CD4-positive, alpha-beta T cell treated with Interleukin-6 for 4 hours (primary cell): ENCODE data around the gene CAMK1D.
"Not testable (repeated sequence)": the region's sequence is repeated elsewhere in the genome, so short reads cannot be mapped to it uniquely, and the experiment has no call there.

Experiments used
- DNase-seq: peaks from one replicate; pipeline ENCODE4 v3.0.0-alpha.2; 2020; ENCODE audit warnings: mixed read lengths

CAMK1D gene

GRCh38 chr10:12834721-12835120, 485.4 kb downstream of the CAMK1D start:
- no peak for DNase-seq

- no peak for DNase-seq
Observed at GRCh38 chr10:12835709-12836108, 486.4 kb downstream of the CAMK1D start.

DNA sequence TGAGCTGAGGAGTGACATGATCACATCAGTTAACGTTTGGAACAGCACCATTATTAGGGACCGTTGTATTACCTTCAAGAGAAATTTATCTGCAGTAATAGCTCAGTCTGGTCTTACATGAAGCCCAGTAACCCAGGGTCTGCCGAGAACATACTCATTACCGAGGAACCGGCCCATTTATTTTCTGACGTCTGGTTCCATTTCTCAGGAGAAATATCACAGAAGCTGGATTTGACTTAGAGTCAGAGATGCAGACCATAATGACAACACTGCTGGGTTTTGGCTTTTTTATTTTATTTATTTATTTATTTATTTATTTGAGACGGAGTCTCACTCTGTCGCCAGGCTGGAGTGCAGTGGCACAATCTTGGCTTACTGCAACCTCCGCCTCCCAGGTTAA, 489.0 kb downstream of the CAMK1D start:
- no peak for DNase-seq

DNA sequence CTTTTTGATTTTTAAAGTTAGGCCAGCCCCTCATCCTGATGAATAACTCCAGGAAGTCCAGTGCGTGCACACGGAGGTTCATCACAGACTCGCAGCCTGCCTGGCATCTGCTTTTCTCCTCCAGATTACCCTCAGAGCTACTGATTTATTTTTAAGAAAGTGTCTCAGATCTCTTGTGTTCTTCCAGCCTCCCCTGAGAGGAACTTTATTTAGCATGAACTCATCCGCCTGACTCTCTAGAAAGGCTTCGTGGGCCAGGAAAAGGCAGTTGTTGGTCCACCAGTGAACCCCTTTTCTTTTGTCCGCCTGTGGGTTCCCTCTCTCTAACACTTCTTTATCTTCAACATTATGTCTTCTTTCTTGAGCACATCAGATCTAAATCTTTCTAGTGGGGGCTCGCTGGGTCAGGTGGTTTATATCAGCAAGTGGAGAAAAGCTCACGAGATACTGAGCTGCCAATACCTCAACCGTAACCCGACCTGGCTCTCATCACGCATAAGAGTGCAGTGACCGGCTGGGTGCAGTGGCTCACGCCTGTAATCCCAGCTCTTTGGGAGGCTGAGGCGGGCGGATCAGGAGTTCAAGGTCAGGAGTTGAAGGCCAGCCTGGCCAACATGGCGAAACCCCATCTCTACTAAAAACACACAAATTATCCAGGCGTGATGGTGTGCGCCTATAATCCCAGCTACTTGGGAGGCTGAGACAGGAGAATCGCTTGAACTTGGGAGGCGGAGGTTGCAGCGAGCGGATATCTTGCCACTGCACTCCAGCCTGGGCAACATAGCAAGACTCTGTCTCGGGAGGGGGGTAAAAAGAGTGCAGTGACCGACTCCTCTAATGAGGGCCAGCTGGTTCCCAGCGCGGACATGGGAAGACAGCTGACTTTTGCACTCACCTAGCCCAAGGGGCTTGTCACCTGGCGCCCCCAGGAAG, 489.9 kb downstream of the CAMK1D start:
- no peak for DNase-seq

DNA sequence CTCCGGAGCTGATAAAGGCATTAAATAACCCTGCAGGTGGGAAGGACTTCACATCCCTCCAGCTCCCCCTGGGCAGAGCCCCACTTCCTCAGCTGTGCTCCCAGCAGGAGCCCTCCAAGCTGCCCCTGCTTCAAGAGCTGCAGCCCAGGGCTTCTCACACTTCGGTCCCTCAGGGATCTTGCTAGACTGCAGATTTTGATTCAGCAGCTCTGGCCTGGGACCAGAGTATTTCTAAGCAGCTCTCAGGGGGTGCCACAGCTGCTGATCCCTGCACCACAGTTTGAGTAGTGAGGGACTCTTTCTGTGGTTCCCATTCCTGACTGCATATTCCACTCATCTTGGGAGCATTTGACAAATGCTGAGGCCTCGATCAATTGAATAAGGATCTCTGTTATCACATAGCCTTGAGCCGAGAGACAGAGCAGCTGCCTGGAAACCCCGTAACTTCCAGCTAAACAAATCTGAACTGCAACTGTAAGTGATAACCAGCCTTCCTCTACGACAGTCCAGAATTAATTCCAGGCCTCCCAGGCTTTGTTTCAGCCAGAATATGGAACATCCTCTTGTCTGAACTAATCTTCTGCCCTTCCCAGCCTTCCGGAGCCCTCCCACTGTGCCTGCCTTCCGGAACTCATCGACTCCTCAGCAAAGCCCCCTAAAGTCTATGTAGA, 490.7 kb downstream of the CAMK1D start:
- no peak for DNase-seq

DNA sequence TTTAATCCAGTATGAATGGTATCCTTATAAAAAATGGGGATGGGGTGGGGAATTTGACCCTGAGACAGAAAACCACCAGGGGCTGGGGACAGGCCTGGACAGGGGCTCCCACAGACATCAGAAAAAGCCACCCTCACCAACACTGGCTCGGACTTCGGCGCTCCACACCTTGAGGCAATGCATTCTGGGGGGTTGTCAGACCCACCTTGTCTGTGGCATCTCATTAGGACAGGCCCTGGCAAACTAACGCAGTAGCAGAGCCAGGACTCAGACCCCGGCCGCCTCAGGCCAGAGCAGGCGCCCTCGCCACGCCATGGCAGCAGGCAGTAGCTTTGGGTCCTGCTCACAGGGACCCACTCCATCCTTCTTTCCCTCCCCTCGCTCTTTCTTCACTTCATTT, 492.1 kb downstream of the CAMK1D start:
- DNase-seq: no peak

- no peak for DNase-seq
Observed at GRCh38 chr10:12841826-12842225, 492.5 kb downstream of the CAMK1D start.

DNA sequence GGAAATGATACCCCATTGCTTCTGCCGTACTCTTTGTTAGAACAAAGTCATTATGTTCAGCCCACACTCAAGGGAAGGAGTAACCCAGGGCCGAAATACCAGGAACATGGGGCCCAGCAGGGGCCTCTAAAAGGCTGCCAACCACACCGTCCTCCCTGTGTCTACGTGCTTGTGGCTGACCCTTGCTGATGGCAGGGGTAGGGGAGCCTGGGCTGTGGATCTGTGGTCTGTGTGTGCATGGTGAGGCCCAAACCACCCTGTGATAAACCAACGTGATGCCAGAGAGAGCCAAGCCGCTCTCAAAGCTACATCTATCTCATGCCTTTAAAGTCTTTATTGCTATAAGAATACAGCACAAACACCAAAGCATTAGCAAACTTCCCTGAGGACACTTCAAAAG, 493.0 kb downstream of the CAMK1D start:
- no peak for DNase-seq

- DNase-seq: no peak
Observed at GRCh38 chr10:12843296-12843945, 494.1 kb downstream of the CAMK1D start.

- DNase-seq: no peak
Observed at GRCh38 chr10:12844811-12845483, 495.6 kb downstream of the CAMK1D start.

DNA sequence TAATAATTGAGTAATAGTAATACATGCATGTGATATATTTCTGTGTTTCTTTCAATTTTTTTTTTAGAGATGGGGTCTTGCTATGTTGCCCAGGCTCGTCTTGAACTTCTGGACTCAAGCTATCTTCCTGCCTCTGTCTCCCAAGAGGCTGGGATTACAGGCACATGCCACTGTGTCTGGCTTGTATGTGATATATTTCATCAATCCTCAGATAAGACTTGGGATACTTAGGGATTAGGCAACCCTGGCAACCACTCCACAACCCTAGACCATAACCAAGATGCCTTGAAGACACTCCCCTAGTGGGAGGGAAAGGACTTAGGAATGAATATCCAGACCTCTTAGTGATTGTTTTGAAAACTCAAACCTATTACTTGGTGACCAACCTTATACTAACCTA, 497.4 kb downstream of the CAMK1D start:
- DNase-seq: no peak

- no peak for DNase-seq
Observed at GRCh38 chr10:12847361-12847975, 498.1 kb downstream of the CAMK1D start.

GRCh38 chr10:12848439-12849173, 499.3 kb downstream of the CAMK1D start:
- no peak for DNase-seq

- DNase-seq: no peak
Observed at GRCh38 chr10:12849319-12850181, 500.2 kb downstream of the CAMK1D start.

- DNase-seq: no peak
Observed at GRCh38 chr10:12852687-12853086, 503.3 kb downstream of the CAMK1D start.

GRCh38 chr10:12854988-12855387, 505.6 kb downstream of the CAMK1D start:
- DNase-seq: no peak

- no peak for DNase-seq
Observed at GRCh38 chr10:12862459-12862858, 513.1 kb downstream of the CAMK1D start.

GRCh38 chr10:12865515-12865914, 516.2 kb downstream of the CAMK1D start:
- DNase-seq: not testable (repeated sequence)

GRCh38 chr10:12868229-12868628, 518.9 kb downstream of the CAMK1D start:
- DNase-seq: no peak

- DNase-seq: no peak
Observed at GRCh38 chr10:12869427-12869826, 520.1 kb downstream of the CAMK1D start.

GRCh38 chr10:12872577-12872976, 523.2 kb downstream of the CAMK1D start:
- DNase-seq: no peak
